Subcutaneous adipose tissue (tissue), 4 donors: Measurements from ENCODE around the gene CMPK2. TPM values are rescaled to one million over a fixed set of nuclear protein-coding genes. Genes with fewer than 3 reads are reported as not detected.

ENCODE experiments used
- total RNA-seq, 4 donors: library from RNA; depleted of rRNA; stranded (reverse); fragments of >200 nt; gene quantifications; one replicate each; pipeline ENCODE4 v1.1.0, GENCODE V29; 2016
- TF ChIP-seq, protein P1 (sequence below): fragments of 450-650 bp; IDR thresholded peaks from one replicate; pipeline ENCODE4 v1.5.1; 2016; ENCODE audit warnings: low read depth, mild to moderate bottlenecking, control low read depth, antibody characterized with exemption, moderate library complexity

CMPK2 gene
- total RNA-seq, 4 donors from 2014 or later, result 2.4 to 17.1 (median 4.8) TPM

DNA sequence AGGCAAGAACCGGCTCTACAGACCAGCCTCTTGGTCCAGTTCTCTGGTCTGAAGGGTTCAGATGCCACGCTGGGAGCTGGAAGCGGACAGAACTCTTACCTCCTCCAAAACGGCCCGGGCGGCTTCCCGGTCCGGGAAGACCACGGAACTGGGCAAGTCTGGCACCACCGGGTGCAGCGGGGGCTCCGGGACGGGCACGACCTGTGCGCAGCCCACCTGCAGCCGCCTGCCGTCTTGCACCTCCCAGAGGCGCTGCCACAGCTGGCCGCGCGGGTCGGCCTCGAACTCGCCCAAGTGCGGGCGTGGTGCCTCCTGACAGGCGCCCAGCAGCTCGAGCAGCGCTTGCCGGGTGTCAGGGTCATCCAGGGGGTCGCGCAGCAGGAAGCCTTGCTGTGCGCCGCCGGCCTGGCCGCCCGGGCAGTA, 773 bp downstream of the CMPK2 start:
- TF ChIP-seq, protein P1, sequence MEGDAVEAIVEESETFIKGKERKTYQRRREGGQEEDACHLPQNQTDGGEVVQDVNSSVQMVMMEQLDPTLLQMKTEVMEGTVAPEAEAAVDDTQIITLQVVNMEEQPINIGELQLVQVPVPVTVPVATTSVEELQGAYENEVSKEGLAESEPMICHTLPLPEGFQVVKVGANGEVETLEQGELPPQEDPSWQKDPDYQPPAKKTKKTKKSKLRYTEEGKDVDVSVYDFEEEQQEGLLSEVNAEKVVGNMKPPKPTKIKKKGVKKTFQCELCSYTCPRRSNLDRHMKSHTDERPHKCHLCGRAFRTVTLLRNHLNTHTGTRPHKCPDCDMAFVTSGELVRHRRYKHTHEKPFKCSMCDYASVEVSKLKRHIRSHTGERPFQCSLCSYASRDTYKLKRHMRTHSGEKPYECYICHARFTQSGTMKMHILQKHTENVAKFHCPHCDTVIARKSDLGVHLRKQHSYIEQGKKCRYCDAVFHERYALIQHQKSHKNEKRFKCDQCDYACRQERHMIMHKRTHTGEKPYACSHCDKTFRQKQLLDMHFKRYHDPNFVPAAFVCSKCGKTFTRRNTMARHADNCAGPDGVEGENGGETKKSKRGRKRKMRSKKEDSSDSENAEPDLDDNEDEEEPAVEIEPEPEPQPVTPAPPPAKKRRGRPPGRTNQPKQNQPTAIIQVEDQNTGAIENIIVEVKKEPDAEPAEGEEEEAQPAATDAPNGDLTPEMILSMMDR, result no peak

DNA sequence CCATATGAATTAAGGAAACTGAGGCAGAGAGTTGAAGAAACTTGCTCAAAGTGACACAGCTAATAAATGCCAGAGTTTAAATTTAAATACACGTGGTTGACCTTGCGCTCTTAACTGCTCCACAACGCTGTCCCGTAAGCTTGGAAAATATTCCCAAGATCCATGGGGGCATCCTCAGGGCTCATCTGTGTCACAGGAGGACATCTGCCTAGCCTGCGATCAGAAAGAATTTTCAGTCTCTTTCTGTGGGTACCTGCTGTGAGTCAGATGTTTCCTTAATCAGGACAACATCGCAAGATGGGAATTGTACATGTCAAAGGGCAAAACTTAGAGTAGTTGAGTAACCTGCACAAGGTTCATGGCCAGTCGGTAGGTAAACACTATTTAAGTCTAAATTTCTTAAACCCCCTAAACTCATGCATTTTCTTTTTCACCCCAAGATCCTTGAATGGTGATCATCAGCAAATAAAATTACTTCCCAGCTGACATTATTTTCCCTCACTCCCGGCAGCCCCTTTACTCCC, 1.4 kb downstream of the CMPK2 start:
- TF ChIP-seq, protein P1, result no peak

DNA sequence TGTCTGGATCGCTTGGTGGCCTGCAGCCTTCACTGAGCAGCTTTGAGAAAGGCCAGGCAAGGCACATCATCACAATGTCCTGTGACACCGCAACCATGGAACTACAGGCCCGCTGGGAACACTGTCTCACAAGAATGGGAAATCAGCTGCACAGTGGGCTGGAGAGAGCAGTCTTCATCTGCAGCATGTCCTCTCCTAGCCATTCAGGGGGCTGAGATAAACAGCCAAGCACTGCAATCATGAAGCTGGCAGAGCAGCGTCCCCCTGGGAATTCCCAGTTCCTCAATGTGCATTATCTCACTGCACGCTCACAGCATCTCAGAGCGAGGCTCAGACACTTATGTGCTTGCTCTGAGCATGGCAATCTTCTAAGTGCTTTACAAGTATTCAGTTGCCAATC, 1.9 kb downstream of the CMPK2 start:
- TF ChIP-seq, protein P1, result no peak

DNA sequence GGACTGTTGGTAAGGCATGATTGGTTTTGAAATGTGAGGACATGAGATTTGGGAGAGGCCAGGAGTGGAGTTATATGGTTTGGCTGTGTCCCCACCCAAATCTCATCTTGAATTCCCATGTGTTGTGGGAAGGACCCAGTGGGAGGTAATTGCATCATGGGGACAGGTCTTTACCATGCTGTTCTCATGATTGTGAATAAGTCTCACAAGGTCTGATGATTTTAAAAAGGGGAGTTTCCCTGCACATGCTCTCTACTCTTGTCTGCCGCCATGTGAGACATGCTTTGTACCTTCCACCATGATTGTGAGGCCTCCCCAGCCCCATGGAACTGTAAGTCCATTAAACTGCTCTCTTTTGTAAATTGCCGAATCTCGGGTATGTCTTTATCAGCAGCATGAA, 5.4 kb downstream of the CMPK2 start:
- TF ChIP-seq, protein P1, result no peak

DNA sequence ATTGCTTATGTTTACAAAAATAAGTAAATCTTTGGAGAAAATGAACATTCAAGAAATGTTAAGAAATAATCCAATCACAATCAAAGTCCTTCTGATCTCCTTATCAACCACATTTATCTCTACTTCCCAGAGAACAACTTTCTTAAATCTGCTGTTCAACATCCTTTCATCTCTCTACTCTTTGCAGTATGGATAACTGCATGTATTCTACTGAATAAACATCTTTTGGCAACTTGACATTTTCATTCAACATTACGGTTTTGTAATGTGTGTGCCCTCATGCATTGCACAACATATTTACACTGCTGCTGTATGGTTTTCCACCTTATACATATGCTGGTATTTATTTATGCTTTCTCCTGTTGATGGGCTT, 9.2 kb downstream of the CMPK2 start:
- TF ChIP-seq, protein P1, result no peak

DNA sequence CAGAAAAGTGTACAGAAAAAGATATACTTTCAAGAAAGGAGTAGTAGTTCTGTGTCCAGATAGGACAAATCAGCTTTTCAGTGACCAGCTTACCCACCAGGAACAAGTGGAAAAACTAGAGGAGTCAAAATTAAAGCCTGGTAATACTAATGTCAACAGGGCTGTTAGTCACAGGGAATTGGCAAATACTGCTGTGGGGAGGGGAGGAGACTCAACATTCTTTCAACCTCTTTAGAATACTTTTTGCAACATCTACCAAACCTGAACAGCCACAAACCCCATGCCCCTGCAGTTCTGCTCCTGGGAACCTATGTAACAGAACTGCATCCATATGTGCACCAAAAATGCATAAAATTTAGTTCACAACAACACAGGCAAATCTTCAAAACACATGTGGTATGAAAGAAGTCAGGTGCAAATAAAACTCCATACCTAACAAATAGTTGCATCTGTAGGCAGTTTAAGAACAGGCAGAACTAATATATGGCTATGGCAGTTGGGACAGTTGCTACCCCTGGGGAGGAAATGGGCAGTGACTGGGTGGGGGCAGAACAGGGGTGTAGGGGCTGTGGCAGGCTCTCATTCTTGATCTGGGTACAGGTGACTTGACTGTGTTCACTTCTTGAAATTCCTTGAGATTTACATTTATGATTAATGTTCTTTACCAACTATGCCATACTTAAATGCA, 9.7 kb downstream of the CMPK2 start:
- TF ChIP-seq, protein P1, result no peak

DNA sequence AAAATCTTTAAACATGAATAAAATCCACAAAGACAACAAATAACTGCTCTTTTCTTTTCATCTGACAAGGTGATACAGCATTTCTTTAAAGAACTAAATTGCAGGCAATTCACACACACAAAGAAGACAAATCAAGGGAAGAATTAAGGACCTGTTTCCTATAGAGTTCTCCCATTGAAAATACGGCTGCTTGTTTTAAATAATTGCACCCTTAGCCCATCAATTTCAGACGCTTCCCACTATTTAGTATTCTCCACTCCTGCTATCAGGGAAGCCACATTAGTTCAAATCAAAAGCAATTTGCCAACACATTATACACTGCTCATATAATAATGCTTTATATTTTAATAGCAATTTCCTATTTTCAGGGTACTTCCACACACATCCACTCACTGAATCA, 11.3 kb downstream of the CMPK2 start:
- TF ChIP-seq, protein P1, result no peak
